ENCODE measurements around the gene ZBTB20.

ZBTB20 gene

GRCh38 chr3:114671741-114672510, 475.2 kb downstream of the ZBTB20 start:
- no peak for DNase-seq (ENCODE audit: low read depth)

GRCh38 chr3:114669614-114670013, 477.5 kb downstream of the ZBTB20 start:
- DNase-seq (ENCODE audit: low read depth) = no peak

- no peak for DNase-seq (ENCODE audit: low read depth)
These were observed 479.0 kb downstream of the ZBTB20 start for GRCh38 chr3:114668099-114668498.

GRCh38 chr3:114666623-114667022, 480.5 kb downstream of the ZBTB20 start:
- DNase-seq (ENCODE audit: low read depth) = no peak

GRCh38 chr3:114664006-114664405, 483.1 kb downstream of the ZBTB20 start:
- no peak for DNase-seq (ENCODE audit: low read depth)

GRCh38 chr3:114660808-114661207, 486.3 kb downstream of the ZBTB20 start:
- no peak for DNase-seq (ENCODE audit: low read depth)

- DNase-seq (ENCODE audit: low read depth) = no peak
These were observed 487.0 kb downstream of the ZBTB20 start for GRCh38 chr3:114660124-114660523.

- no peak for DNase-seq (ENCODE audit: low read depth)
These were observed 487.7 kb downstream of the ZBTB20 start for GRCh38 chr3:114659109-114660061.

GRCh38 chr3:114651555-114651954, 495.5 kb downstream of the ZBTB20 start:
- DNase-seq (ENCODE audit: low read depth) = no peak

GRCh38 chr3:114650808-114651207, 496.3 kb downstream of the ZBTB20 start:
- no peak for DNase-seq (ENCODE audit: low read depth)

- no peak for DNase-seq (ENCODE audit: low read depth)
These were observed 497.8 kb downstream of the ZBTB20 start for GRCh38 chr3:114649331-114649730.

- DNase-seq (ENCODE audit: low read depth) = no peak
These were observed 500.6 kb downstream of the ZBTB20 start for GRCh38 chr3:114646526-114646925.

- DNase-seq (ENCODE audit: low read depth) = no peak
These were observed 501.7 kb downstream of the ZBTB20 start for GRCh38 chr3:114645392-114645791.

- DNase-seq (ENCODE audit: low read depth) = no peak
These were observed 502.7 kb downstream of the ZBTB20 start for GRCh38 chr3:114644367-114644766.

GRCh38 chr3:114642951-114643741, 503.9 kb downstream of the ZBTB20 start:
- DNase-seq (ENCODE audit: low read depth) = no peak

GRCh38 chr3:114640126-114640525, 507.0 kb downstream of the ZBTB20 start:
- no peak for DNase-seq (ENCODE audit: low read depth)

- no peak for DNase-seq (ENCODE audit: low read depth)
These were observed 507.9 kb downstream of the ZBTB20 start for GRCh38 chr3:114639171-114639570.

GRCh38 chr3:114635878-114636277, 511.2 kb downstream of the ZBTB20 start:
- DNase-seq (ENCODE audit: low read depth) = no peak

- no peak for DNase-seq (ENCODE audit: low read depth)
These were observed 512.5 kb downstream of the ZBTB20 start for GRCh38 chr3:114634635-114635034.

GRCh38 chr3:114632757-114633424, 514.2 kb downstream of the ZBTB20 start:
- no peak for DNase-seq (ENCODE audit: low read depth)

GRCh38 chr3:114627770-114628169, 519.3 kb downstream of the ZBTB20 start:
- no peak for DNase-seq (ENCODE audit: low read depth)

GRCh38 chr3:114626751-114627150, 520.3 kb downstream of the ZBTB20 start:
- DNase-seq (ENCODE audit: low read depth) = no peak

All from stimulated activated CD8-positive, alpha-beta memory T cell treated with anti-CD3 and anti-CD28 coated beads, Interleukin-12 subunit alpha, Interleukin-12 subunit beta, amount 100 ng/mL, for 4 hours (primary cell).